IPS DF 19.7 (cell line): Measurements from ENCODE around the gene TBCB.
"Not testable (repeated sequence)": the region's sequence is repeated elsewhere in the genome, so short reads cannot be mapped to it uniquely, and the experiment has no call there.

ENCODE experiments used
- DNase-seq: peaks from one replicate; pipeline ENCODE4 v3.0.0-alpha.2; 2013; ENCODE audit warnings: low read depth, low spot score

TBCB gene

GRCh38 chr19:36115453-36116343 is at the start of gene TBCB:
TBCB (plus strand) TSS chr19:36115468; CDS start chr19:36115561, 93 bp downstream.
- DNase-seq, result no peak

GRCh38 chr19:36067681-36068080 is 47.6 kb upstream of the TBCB start:
- no peak for DNase-seq

- not testable (repeated sequence) for DNase-seq
Observed at GRCh38 chr19:36068810-36069499, 46.3 kb upstream of the TBCB start.

GRCh38 chr19:36072081-36072480 is 43.2 kb upstream of the TBCB start:
- no peak for DNase-seq

GRCh38 chr19:36073121-36073876 is 42.0 kb upstream of the TBCB start:
- no peak for DNase-seq

GRCh38 chr19:36079389-36079945 is 35.8 kb upstream of the TBCB start:
- no peak for DNase-seq

- no peak for DNase-seq
Observed at GRCh38 chr19:36081385-36081784, 33.9 kb upstream of the TBCB start.

GRCh38 chr19:36081894-36082293 is 33.4 kb upstream of the TBCB start:
- no peak for DNase-seq

GRCh38 chr19:36082916-36083315 is 32.4 kb upstream of the TBCB start:
- DNase-seq, result no peak

GRCh38 chr19:36084231-36085009 is 30.8 kb upstream of the TBCB start:
- no peak for DNase-seq

- DNase-seq, result no peak
Observed at GRCh38 chr19:36086326-36086725, 28.9 kb upstream of the TBCB start.

GRCh38 chr19:36089847-36090246 is 25.4 kb upstream of the TBCB start:
- no peak for DNase-seq

GRCh38 chr19:36090910-36091695 is 24.2 kb upstream of the TBCB start:
- DNase-seq, result no peak

- DNase-seq, result no peak
Observed at GRCh38 chr19:36092566-36092965, 22.7 kb upstream of the TBCB start.

GRCh38 chr19:36093146-36093662 is 22.1 kb upstream of the TBCB start:
- no peak for DNase-seq

- DNase-seq, result no peak
Observed at GRCh38 chr19:36093687-36094086, 21.6 kb upstream of the TBCB start.

- no peak for DNase-seq
Observed at GRCh38 chr19:36097036-36097435, 18.2 kb upstream of the TBCB start.

- DNase-seq, result no peak
Observed at GRCh38 chr19:36099166-36099785, 16.0 kb upstream of the TBCB start.

GRCh38 chr19:36100476-36100875 is 14.8 kb upstream of the TBCB start:
- DNase-seq, result no peak
